Neutrophil (primary cell): Measurements from ENCODE around the gene GRAPL.
"Not testable (repeated sequence)": the region's sequence is repeated elsewhere in the genome, so short reads cannot be mapped to it uniquely, and the experiment has no call there.

Experiments used
- H3K27ac ChIP-seq: fragments of 200-600 bp; sonication (generic); 2 replicates; pipeline ENCODE4 v1.5.1; 2016; ENCODE audit warnings: mild to moderate bottlenecking, moderate library complexity
- H3K27me3 ChIP-seq: fragments of 200-600 bp; sonication (generic); 2 replicates; pipeline ENCODE4 v1.6.0; 2016; ENCODE audit warnings: mild to moderate bottlenecking
- H3K36me3 ChIP-seq: fragments of 200-600 bp; sonication (generic); 2 replicates; pipeline ENCODE4 v1.5.1; 2017
- H3K4me1 ChIP-seq, 2 experiments: fragments of 200-600 bp in 1 of 2; sonication (generic) in 1 of 2; 1 replicate in 1 of 2; 2 replicates in 1 of 2; pipeline versions ENCODE4 v1.5.1 to v1.6.1; 2013 to 2016; ENCODE audit warnings: low read depth in 1 of 2, low read length in 1 of 2, mild to moderate bottlenecking in 1 of 2, moderate library complexity in 1 of 2; ENCODE audit not compliant: control insufficient read depth in 1 of 2, insufficient read depth in 1 of 2
- H3K4me3 ChIP-seq, 2 experiments: fragments of 200-600 bp in 1 of 2; sonication (generic) in 1 of 2; 1 replicate in 1 of 2; 2 replicates in 1 of 2; pipeline ENCODE4 v1.5.1; 2013 to 2016; ENCODE audit warnings: low read depth in 1 of 2, low read length in 1 of 2, mild to moderate bottlenecking in 1 of 2, moderate library complexity in 1 of 2
- H3K9me3 ChIP-seq: fragments of 200-600 bp; sonication (generic); 2 replicates; pipeline ENCODE4 v1.5.1; 2016

GRAPL gene

GRCh38 chr17:19141366-19142155 lies 14.2 kb downstream of the GRAPL start:
- H3K4me3 ChIP-seq, H3K27me3 ChIP-seq, H3K36me3 ChIP-seq, H3K9me3 ChIP-seq, H3K4me1 ChIP-seq, H3K27ac ChIP-seq: not testable (repeated sequence)

- H3K4me1 ChIP-seq, result not testable (repeated sequence)
Measured at GRCh38 chr17:19142419-19142818, 15.0 kb downstream of the GRAPL start.

DNA sequence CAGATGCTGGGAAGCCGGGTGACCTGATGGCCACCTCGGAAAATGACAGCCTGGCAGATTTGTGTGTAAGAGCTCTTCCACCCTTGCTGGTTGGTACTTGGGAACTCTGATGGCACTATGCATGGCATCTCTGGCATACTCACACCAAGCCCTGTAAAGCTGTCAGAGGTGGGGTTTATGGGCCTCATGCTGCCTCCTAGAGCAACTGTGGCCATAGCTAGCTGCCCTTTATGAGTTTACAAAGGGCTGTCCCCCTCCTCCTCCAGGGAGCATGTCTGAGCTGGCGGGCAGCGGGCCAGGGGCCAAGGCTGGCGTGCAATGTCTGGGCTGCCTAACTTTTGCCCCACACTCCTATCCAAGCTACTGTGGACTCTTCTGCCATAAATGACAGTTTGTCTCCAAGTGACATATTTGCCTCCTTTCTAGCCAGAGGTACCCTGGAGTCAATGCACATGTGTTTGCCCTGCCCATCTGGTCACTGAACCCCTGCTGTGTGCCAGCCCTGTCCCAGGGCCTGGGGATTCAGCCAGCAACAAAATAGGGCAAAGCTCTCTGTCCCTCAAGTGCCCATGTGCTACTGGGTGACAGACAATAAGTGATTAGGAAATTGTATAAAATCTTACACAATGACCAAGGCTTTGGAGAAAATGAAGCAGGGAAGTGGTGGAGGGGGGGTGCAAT lies 15.8 kb downstream of the GRAPL start:
- not testable (repeated sequence) for H3K9me3 ChIP-seq, H3K27ac ChIP-seq, H3K27me3 ChIP-seq, H3K36me3 ChIP-seq, H3K4me3 ChIP-seq, H3K4me1 ChIP-seq

More at GRCh38 chr17:19142419-19142818, 15.0 kb downstream of the GRAPL start:
- H3K27me3 ChIP-seq, H3K9me3 ChIP-seq, H3K4me3 ChIP-seq, H3K27ac ChIP-seq, H3K36me3 ChIP-seq: not testable (repeated sequence)

- not testable (repeated sequence) for H3K4me1 ChIP-seq, H3K27ac ChIP-seq, H3K4me3 ChIP-seq, H3K27me3 ChIP-seq, H3K9me3 ChIP-seq, H3K36me3 ChIP-seq
Measured at GRCh38 chr17:19144373-19144772, 17.0 kb downstream of the GRAPL start.

DNA sequence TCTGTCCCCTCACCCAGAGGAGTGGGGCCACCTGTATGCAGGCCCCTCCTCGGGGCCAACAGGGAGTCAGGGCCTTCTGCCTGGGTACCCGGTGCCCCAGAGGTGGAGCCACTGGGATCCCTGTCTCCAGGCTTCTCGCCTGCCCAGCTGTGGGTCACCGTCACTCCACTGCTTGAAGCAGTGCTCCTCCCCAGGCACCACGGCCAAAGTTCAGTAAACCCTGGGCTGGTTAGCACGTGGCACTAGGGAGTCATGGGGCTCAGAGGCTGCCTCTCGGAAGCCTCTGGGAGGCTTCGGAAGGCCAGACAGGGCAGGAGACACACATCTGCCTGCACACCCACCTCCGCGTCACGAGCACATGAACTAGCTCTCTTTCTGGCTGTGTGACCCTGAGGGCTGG lies 18.1 kb downstream of the GRAPL start:
- not testable (repeated sequence) for H3K9me3 ChIP-seq, H3K27me3 ChIP-seq, H3K27ac ChIP-seq, H3K4me1 ChIP-seq, H3K36me3 ChIP-seq, H3K4me3 ChIP-seq

DNA sequence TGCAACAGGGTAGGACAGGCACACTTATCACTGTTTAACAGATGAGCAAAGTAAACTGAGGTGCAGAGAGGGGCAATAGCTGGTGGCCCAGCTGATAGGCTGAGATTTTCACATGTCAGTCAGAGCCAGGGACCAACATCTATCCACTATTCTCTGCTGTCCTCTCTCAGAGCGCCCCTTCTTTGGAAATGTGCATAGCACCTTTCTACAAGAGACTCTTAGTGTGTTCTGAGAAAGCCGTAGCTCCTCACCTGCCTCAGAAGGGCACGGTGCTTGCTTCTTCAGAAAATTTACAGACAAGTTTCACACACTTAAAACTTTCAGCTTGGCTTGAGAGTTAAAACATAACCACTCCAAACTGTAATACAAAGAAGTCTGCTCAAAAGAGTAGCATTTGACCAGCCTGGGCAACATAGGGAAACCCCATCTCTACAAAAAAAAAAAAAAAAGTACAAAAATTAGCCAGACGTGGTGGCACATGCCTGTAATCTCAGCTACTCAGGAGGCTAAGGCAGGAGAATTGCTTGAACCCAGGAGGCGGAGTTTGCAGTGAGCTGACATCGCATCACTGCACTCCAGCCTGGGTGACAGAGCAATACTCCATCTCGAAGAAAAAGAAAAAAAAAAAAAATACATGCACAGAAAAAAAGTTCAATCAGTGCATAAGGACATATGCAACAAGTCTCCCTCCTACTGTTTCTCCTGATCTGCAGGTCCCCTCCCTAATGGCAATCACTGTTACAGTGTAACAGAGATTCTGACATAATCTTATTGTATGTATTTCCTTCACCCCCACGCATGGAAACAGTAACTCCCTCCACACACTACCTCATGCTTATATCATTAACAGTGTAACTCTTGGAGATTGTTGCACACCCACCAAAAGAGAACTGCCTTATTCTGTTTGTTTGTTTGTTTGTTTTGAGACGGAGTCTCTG lies 23.6 kb downstream of the GRAPL start:
- not testable (repeated sequence) for H3K9me3 ChIP-seq, H3K4me3 ChIP-seq, H3K27me3 ChIP-seq

DNA sequence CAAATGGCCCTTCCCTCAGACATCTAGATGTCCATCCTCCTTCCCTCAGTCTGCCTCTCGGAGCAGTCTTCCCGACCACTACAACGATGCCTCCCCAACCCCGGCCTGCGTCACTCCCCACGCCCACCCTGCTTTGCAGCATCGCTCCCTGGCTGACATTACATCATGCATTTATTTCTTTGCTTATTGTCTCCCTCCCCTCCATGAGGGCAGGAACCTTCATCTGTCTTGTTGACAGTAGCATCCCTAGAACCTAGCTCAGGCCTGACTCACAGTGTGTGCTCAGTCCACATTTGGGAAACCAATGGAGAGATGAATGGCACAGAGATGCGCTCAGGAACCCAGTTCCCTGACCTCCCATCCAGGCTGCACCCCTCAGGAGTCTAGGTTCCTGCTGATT lies 30.2 kb downstream of the GRAPL start:
- not testable (repeated sequence) for H3K4me1 ChIP-seq, H3K36me3 ChIP-seq, H3K27me3 ChIP-seq

More for the DNA sequence above, 23.6 kb downstream of the GRAPL start:
- not testable (repeated sequence) for H3K36me3 ChIP-seq, H3K4me1 ChIP-seq, H3K27ac ChIP-seq

DNA sequence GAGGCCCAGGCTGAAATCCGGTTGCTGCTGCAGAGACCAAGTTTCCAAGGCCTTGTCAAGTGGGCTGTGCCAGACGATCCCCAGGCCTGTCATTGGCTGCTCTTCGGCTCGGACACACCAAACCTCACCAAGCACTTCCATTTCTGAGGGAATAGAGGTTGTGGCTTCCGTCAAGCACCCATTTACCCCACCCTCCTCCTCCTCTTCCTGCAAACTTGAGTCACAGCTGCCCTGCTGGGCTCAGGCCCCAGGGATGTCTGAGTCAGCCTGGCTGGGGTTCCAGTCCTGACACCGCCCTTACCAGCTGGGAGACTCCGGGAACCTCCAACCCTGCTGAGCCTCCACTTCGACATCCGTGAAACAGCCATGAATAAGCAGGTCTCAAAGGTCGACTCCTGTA lies 31.1 kb downstream of the GRAPL start:
- not testable (repeated sequence) for H3K36me3 ChIP-seq, H3K4me1 ChIP-seq, H3K9me3 ChIP-seq, H3K27me3 ChIP-seq, H3K27ac ChIP-seq, H3K4me3 ChIP-seq

More for the DNA sequence above, 30.2 kb downstream of the GRAPL start:
- not testable (repeated sequence) for H3K27ac ChIP-seq, H3K4me3 ChIP-seq, H3K9me3 ChIP-seq

GRCh38 chr17:19158938-19159337 lies 31.5 kb downstream of the GRAPL start:
- not testable (repeated sequence) for H3K27ac ChIP-seq, H3K4me3 ChIP-seq, H3K4me1 ChIP-seq, H3K36me3 ChIP-seq, H3K27me3 ChIP-seq, H3K9me3 ChIP-seq

DNA sequence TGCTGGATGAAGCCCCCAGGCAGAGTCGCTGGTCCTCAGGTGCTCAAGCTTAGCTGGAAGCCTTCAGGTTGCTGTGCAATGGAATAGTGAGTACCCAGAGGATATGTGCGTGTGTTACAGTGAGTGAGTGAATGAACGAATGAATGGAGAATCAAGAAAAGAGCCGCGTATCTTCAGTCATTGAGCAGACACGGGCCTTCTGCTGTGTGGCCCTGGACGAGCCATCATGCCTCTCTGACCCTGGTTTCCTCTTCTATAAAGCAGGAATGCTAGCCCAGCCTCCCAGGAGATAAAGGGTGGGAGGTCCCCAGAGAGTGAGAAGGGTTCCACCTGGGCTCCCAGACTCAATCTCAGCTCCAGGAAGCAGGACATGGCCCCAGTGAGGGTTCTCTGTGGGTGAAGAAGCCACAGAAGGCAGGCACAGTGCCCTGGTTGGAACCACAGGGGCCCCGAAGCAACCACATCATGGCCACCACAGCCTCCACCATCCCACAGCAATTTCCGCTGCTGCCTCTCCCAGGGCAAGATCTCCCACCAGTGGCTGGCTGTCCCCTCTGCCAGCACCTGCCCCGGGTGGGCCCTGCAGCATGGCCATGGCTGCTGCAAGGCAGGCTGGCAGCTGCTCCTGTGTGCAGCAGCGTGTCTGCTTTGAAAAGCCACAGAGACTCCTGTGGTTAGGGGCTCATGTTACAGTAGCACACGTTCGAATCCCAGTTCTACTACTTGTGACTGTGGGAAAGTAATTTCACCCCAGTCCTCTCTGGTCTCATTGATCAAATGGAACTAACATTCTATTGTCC lies 34.1 kb downstream of the GRAPL start:
- H3K36me3 ChIP-seq, H3K9me3 ChIP-seq, H3K27ac ChIP-seq, H3K4me1 ChIP-seq, H3K4me3 ChIP-seq, H3K27me3 ChIP-seq: not testable (repeated sequence)

GRCh38 chr17:19162384-19163216 lies 35.2 kb downstream of the GRAPL start:
- H3K27ac ChIP-seq, H3K36me3 ChIP-seq, H3K4me1 ChIP-seq, H3K9me3 ChIP-seq, H3K4me3 ChIP-seq, H3K27me3 ChIP-seq: not testable (repeated sequence)

DNA sequence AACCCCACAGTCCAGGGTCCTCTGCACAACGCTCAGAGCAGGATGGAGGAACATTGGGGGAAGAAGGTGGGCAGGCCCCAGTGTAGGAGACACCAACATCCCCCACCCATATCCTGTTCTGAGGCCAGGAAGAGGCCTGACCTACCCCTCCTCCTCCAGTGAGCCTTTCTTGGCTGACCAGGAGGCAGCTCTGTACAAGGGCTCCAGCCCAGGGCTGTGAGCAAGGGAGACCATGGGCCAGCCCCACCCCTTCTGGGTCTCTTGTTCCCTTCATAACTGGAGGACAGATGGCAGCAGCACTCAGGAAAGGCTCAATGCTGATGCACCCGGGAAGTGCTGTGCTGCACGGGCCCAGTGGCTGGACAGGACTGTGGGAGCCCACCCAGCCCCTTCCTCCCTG lies 47.0 kb downstream of the GRAPL start:
- not testable (repeated sequence) for H3K27ac ChIP-seq, H3K4me1 ChIP-seq, H3K4me3 ChIP-seq, H3K9me3 ChIP-seq, H3K36me3 ChIP-seq, H3K27me3 ChIP-seq
